ENCODE data around the gene KCNJ14.

The KCNJ14 gene

DNA sequence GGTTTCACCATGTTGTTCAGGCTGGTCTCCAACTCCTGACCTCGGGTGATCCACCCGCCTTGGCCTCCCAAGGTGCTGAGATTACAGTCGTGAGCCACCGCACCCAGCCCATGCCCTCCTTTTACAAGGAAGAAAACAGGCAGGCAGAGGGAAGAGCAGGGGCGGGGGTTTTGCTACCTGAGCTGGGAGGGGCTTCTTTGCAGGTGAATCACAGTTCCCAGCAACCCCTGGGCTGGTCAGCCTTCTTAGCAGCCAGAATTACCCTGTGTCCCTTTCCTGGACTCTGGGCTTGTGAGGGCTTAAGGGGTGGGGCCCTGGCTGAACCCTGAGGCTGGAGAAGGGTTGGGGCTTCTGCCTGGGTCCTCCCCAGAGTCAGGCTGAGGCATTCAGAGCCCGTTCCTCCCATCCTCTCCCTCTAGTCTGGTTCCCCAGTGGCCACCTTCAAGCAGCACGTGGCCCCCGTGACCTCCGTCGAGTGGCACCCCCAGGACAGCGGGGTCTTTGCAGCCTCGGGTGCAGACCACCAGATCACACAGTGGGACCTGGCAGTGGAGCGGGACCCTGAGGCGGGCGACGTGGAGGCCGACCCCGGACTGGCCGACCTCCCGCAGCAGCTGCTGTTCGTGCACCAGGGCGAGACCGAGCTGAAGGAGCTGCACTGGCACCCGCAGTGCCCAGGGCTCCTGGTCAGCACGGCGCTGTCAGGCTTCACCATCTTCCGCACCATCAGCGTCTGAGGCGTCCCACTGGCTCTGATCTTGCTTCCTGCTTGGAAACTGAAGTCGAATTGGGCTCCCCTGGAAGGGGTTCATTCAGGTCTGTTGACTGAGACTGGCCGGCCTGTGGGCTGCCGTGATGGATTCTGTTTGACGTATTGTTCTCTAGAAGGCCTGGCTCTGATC lies 2.8 kb upstream of the KCNJ14 start:
- no peak for DNase-seq (ENCODE audit: low spot score)
- TF ChIP-seq, protein P1, sequence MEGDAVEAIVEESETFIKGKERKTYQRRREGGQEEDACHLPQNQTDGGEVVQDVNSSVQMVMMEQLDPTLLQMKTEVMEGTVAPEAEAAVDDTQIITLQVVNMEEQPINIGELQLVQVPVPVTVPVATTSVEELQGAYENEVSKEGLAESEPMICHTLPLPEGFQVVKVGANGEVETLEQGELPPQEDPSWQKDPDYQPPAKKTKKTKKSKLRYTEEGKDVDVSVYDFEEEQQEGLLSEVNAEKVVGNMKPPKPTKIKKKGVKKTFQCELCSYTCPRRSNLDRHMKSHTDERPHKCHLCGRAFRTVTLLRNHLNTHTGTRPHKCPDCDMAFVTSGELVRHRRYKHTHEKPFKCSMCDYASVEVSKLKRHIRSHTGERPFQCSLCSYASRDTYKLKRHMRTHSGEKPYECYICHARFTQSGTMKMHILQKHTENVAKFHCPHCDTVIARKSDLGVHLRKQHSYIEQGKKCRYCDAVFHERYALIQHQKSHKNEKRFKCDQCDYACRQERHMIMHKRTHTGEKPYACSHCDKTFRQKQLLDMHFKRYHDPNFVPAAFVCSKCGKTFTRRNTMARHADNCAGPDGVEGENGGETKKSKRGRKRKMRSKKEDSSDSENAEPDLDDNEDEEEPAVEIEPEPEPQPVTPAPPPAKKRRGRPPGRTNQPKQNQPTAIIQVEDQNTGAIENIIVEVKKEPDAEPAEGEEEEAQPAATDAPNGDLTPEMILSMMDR (IDR thresholded peaks at IDR 0.05; ENCODE audit: extremely low read depth, missing control alignments) = no peak

DNA sequence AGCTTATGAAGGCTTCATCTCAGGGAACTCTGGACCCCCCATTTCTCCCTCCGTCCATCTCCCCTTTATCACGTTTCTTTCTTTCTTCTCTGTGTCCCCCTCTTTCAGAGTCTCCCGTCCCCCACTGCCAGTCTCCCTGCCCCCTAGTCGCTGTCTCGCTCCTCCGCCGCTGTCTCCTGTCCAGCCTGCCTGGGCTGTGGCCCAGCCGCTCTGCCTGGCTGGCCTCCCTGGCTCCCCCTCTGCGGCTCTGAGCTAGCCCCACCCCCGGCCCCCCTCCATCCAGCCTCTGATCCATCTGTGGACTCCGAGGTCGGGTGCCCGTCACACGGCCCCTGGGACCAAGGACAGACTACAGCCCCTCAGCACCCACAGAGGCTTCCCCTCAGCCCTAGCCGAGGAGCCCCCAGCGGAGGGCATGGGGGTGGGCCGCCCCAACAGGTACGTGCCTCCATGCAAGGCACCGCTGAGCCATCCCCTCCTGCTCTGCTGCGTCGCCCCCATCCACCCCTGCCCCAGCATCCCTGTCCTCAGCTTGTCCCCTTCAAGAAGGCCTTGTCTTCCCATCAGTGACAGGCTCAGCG lies 1.1 kb upstream of the KCNJ14 start:
- TF ChIP-seq, protein P1 (IDR thresholded peaks at IDR 0.05; ENCODE audit: extremely low read depth, missing control alignments) = no peak
- DNase-seq (ENCODE audit: low spot score) = no peak

DNA sequence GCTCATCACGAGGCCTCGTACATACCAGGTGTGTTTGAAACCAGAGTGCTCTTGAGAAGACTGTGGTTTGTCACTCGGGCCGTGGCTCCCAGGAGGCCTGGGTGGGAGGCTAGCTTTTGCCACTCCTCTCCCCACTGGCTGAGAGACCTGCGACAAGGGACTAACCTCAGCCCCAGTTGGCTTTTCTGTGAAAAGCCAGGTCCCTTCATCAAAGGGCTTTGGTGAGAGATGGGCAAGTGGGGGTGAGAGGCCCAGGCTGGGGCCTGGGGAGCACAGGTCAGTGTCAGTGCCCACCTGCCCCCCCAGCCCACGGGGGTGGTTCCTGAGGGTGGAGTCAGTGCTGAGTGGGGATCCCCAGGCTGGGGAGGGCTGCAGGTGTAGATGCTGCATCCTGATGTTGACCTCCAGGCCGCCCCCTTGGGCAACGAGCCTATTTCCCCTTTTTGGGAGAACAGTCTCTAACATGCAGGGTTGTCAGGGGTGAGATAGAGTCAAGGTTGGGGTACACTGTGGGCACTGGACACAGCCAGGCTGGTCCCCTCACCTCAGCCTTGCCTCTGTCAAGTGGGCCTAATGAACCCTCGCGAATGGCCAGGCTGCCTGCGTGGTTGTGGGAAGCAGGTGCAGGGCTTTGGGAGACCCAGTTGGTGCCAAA lies 661 bp downstream of the KCNJ14 start:
- DNase-seq (ENCODE audit: low spot score) = no peak
- TF ChIP-seq, protein P1 (IDR thresholded peaks at IDR 0.05; ENCODE audit: extremely low read depth, missing control alignments) = no peak

DNA sequence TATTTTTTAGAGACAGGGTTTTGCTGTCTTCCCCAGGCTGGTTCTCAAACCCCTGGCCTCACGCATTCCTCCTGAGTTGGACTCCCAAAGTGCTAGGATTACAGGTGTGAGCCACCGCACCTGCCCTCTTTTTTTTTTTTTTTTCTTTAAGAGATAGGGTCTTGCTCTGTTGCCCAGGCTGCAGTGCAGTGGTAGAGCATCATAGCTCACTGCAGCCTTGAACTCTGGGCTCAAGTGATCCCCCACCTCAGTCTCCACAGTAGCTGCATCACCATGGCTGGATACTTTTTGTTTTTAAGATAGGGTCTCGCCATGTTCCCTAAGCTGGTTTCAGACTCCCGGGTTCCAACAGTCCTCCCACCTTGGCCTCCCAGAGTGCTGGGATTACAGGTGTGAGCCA lies 1.5 kb downstream of the KCNJ14 start:
- no peak for DNase-seq (ENCODE audit: low spot score)
- TF ChIP-seq, protein P1 (IDR thresholded peaks at IDR 0.05; ENCODE audit: extremely low read depth, missing control alignments) = no peak

DNA sequence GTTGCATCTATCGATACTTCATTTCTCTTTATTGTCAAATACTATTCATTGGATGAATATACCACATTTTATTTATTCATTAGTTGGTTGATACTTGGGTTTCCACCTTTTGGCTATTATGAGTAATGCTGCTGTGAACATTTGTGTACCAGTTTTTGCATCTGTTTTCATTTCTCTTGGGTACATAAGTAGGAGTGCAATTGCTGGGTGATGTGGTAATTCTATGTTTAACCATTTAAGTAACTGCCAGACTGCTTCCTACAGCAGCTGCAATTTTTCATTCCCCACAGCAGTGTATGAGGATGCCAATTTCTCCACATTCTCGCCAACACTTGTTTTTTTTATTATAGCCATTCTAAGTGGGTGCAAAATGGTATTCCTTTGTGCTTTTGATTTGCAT lies 2.6 kb downstream of the KCNJ14 start:
- TF ChIP-seq, protein P1 (IDR thresholded peaks at IDR 0.05; ENCODE audit: extremely low read depth, missing control alignments) = no peak
- DNase-seq (ENCODE audit: low spot score) = no peak

DNA sequence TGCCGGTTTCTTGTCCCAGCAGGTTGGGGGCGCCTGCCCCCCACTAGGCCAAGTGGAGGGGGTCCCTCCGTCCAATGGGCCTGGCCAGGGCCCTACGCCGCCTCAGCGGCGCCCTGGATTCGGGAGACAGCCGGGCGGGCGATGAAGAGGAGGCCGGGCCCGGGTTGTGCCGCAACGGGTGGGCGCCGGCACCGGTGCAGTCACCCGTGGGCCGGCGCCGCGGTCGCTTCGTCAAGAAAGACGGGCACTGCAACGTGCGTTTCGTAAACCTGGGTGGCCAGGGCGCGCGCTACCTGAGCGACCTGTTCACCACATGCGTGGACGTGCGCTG lies 6.2 kb downstream of the KCNJ14 start:
- DNase-seq (ENCODE audit: low spot score) = no peak
- TF ChIP-seq, protein P1 (IDR thresholded peaks at IDR 0.05; ENCODE audit: extremely low read depth, missing control alignments) = no peak

Data from GM20000 (cell line).